K562 (cell line): ENCODE data around the gene ARAP1. TPM values are rescaled to one million over a fixed set of nuclear protein-coding genes. Genes with fewer than 3 reads are reported as not detected.

ENCODE experiments used
- ATAC-seq: fragments of 200-7000 bp; cut with Tn5 transposase; 3 replicates; pipeline ENCODE4 v1.9.1; 2020; ENCODE audit warnings: moderate library complexity
- BruUV-seq: library from RNA; stranded (reverse); fragments of 400-500 nt; replicated peaks from 2 replicates; lab custom pipeline; 2021; lab: Mats Ljungman, UMichigan
- CTCF ChIA-PET: fragments of 300-600 bp; formaldehyde crosslinking; extraction: SDS; loops from one replicate; lab custom pipeline; 2021; ENCODE audit warnings: low intra/inter-chr PET ratio; lab: Yijun Ruan, JAX
- POLR2A ChIA-PET: fragments of 300-600, 350-650 bp; sonication (Branson Sonifier 250); formaldehyde crosslinking; extraction: SDS; loops from one replicate; lab custom pipeline; 2021; ENCODE audit warnings: antibody characterized with exemption, inconsistent platforms; lab: Yijun Ruan, JAX
- DNase-seq, 4 experiments: peaks; one replicate each; pipeline versions ENCODE4 v3.0.0 to v3.0.0-alpha.2; 2011 to 2018; ENCODE audit warnings: low spot score in 3 of 4, mixed read lengths in 3 of 4; ENCODE audit errors: extremely low read depth in 1 of 4
- FAIRE-seq: peaks from 2 replicates; lab custom pipeline; 2011; peaks lifted over from hg19 to GRCh38; lab: Jason Lieb, UNC
- H2AFZ ChIP-seq: 2 replicates; pipeline ENCODE4 v1.6.0; 2011; ENCODE audit warnings: low read depth, low read length, control low read depth, inconsistent platforms
- H3K27ac ChIP-seq: fragments of 200-600 bp; 3 replicates; pipeline ENCODE4 v1.8.0; 2011; ENCODE audit warnings: low read depth, mild to moderate bottlenecking, control low read depth, inconsistent platforms, low read length, moderate library complexity, mixed read lengths; ENCODE audit errors: extremely low read depth
- H3K27me3 ChIP-seq, 2 experiments: fragments of 300-600 bp in 1 of 2; 2 replicates in 1 of 2; 3 replicates in 1 of 2; pipeline versions ENCODE4 v1.6.0 to v1.8.0; 2011; ENCODE audit warnings: inconsistent platforms in 2 of 2, low read length in 2 of 2, mild to moderate bottlenecking in 1 of 2, mixed read lengths in 1 of 2, moderate library complexity in 1 of 2; ENCODE audit not compliant: control insufficient read depth in 2 of 2, insufficient read depth in 2 of 2
- H3K36me3 ChIP-seq: fragments of 300-600 bp; 3 replicates; pipeline ENCODE4 v1.8.0; 2011; ENCODE audit warnings: mild to moderate bottlenecking, low read length, inconsistent platforms; ENCODE audit not compliant: control insufficient read depth, insufficient read depth
- H3K4me1 ChIP-seq, 2 experiments: fragments of 200-600 bp in 1 of 2; replicated peaks in 1 of 2; 2 replicates in 1 of 2; 3 replicates in 1 of 2; pipeline versions ENCODE4 v1.5.1 to v1.8.0; 2011; ENCODE audit warnings: inconsistent platforms in 2 of 2, low read length in 2 of 2, mild to moderate bottlenecking in 1 of 2, mixed read lengths in 1 of 2, moderate library complexity in 1 of 2; ENCODE audit not compliant: control insufficient read depth in 2 of 2, insufficient read depth in 2 of 2
- H3K4me2 ChIP-seq: 2 replicates; pipeline ENCODE4 v1.6.1; 2011; ENCODE audit warnings: low read length, control low read depth, inconsistent platforms, mixed read lengths; ENCODE audit not compliant: insufficient read depth
- H3K4me3 ChIP-seq: fragments of 200-600 bp; sonication (generic), shearing (Covaris generic); 2 replicates; pipeline ENCODE4 v1.5.1; 2016; ENCODE audit warnings: control low read depth, inconsistent platforms
- H3K79me2 ChIP-seq: fragments of 200-600 bp; 3 replicates; pipeline ENCODE4 v1.8.0; 2011; ENCODE audit warnings: low read length, inconsistent platforms; ENCODE audit not compliant: control insufficient read depth, insufficient read depth
- H3K9ac ChIP-seq, 2 experiments: 2 replicates each; pipeline versions ENCODE4 v1.6.0 to v1.6.1; 2011; ENCODE audit warnings: low read depth in 2 of 2, low read length in 2 of 2, control low read depth in 1 of 2, inconsistent platforms in 1 of 2, mild to moderate bottlenecking in 1 of 2, mixed read lengths in 1 of 2; ENCODE audit not compliant: insufficient read depth in 1 of 2
- H3K9me1 ChIP-seq: one replicate; pipeline ENCODE4 v1.6.0; 2011; ENCODE audit warnings: inconsistent platforms, mild to moderate bottlenecking, low read length, moderate library complexity; ENCODE audit not compliant: control insufficient read depth, insufficient read depth
- H3K9me3 ChIP-seq: replicated peaks from 2 replicates; pipeline ENCODE4 v1.5.1; 2011; ENCODE audit warnings: low read depth, low read length, inconsistent platforms; ENCODE audit not compliant: control insufficient read depth, insufficient read depth
- H4K20me1 ChIP-seq: replicated peaks from 2 replicates; pipeline ENCODE4 v1.6.1; 2011; ENCODE audit warnings: low read length, inconsistent platforms, mixed read lengths; ENCODE audit not compliant: control insufficient read depth, insufficient read depth
- EWSR1 ChIP-seq: fragments of 450-650 bp; IDR thresholded peaks from 2 replicates; pipeline ENCODE4 v1.6.1; 2018; ENCODE audit warnings: borderline replicate concordance, mild to moderate bottlenecking, low read depth, moderate library complexity; ENCODE audit not compliant: partially characterized antibody
- HCFC1 ChIP-seq: IDR thresholded peaks from 2 replicates; pipeline ENCODE4 v1.6.1; 2012; ENCODE audit warnings: low read depth, low read length, improper control_type of control experiment
- KHSRP ChIP-seq: fragments of 450-650 bp; IDR thresholded peaks from 2 replicates; pipeline ENCODE4 v1.6.1; 2017
- NCOA6 ChIP-seq: fragments of 450-650 bp; IDR thresholded peaks from 2 replicates; pipeline ENCODE4 v1.6.1; 2017; ENCODE audit warnings: mild to moderate bottlenecking
- POLR2A ChIP-seq: fragments of 450-650 bp; conservative IDR thresholded peaks from 2 replicates; pipeline ENCODE4 v1.6.1; 2016
- RBM17 ChIP-seq: fragments of 200-400 bp; formaldehyde crosslinking; IDR thresholded peaks from 2 replicates; pipeline ENCODE4 v1.6.1; 2017; ENCODE audit warnings: low read depth, mild to moderate bottlenecking, low read length, borderline replicate concordance
- SAP30 ChIP-seq: fragments of 200-600 bp; sonication (generic); IDR thresholded peaks from 2 replicates; pipeline ENCODE4 v1.6.1; 2012; ENCODE audit warnings: borderline replicate concordance, low read depth, mild to moderate bottlenecking, moderate library complexity, low read length, control low read depth, inconsistent platforms; ENCODE audit not compliant: insufficient read depth, poor library complexity, severe bottlenecking
- SREBF1 ChIP-seq: fragments of 150-350 bp; IDR thresholded peaks from 2 replicates; pipeline ENCODE4 v1.6.1; 2014; ENCODE audit warnings: antibody characterized with exemption, low read depth, low read length, borderline replicate concordance
- TAF1 ChIP-seq: IDR thresholded peaks from 2 replicates; pipeline ENCODE4 v1.6.1; 2011; ENCODE audit warnings: mild to moderate bottlenecking, low read length, moderate library complexity; ENCODE audit not compliant: insufficient read depth, control insufficient read depth, severe bottlenecking; ENCODE audit errors: extremely low read depth
- TEAD1 ChIP-seq, 2 experiments: fragments of 450-650 bp in 1 of 2; sonication (generic) in 1 of 2; formaldehyde crosslinking; IDR thresholded peaks; 2 replicates each; pipeline versions ENCODE4 v1.4.0 to v1.8.0; 2020 to 2022; ENCODE audit warnings: mild to moderate bottlenecking in 2 of 2, missing genetic modification reagents in 1 of 2
- ZFPM2 ChIP-seq: fragments of 250-450 bp; sonication (Bioruptor Pico); IDR thresholded peaks from 2 replicates; pipeline ENCODE4 v1.5.1; 2022; ENCODE audit warnings: mild to moderate bottlenecking
- ZNF134 ChIP-seq: fragments of 250-450 bp; sonication (Bioruptor Pico); conservative IDR thresholded peaks from 2 replicates; pipeline ENCODE4 v1.4.0; 2020
- ZNF140 ChIP-seq: fragments of 250-450 bp; sonication (Bioruptor Pico); IDR thresholded peaks from 2 replicates; pipeline ENCODE4 v1.8.0; 2021; ENCODE audit warnings: moderate library complexity, mild to moderate bottlenecking, inconsistent platforms
- WGBS: fragments of 100-300 bp; shearing (Covaris generic); methylation state at CpG from one replicate; pipeline ENCODE4 v1.1.6; 2016; ENCODE audit warnings: low coverage, mixed read lengths; ENCODE audit not compliant: insufficient coverage; ENCODE audit errors: missing lambda C conversion rate; 5-methylcytosine and 5-hydroxymethylcytosine counted together
- in situ Hi-C: fragments of 300-500 bp; cut with MboI; formaldehyde crosslinking; loops from 4 replicates; pipeline ENCODE4 v1.15.0; 2018; ENCODE audit warnings: inconsistent platforms, mixed read lengths
- intact Hi-C: fragments of 100-400 bp; cut with micrococcal nuclease; formaldehyde crosslinking; loops from 2 replicates; pipeline ENCODE4 v1.14.2; 2022
- polyA plus RNA-seq, 8 experiments: library from polyadenylated mRNA; depleted of rRNA in 4 of 8; stranded (reverse) in 5 of 8; unstranded in 3 of 8; fragments of >200 nt; fragmentation: Nextera tagmentation in 2 of 8; fragmentation: Illumina TruSeq in 1 of 8; extraction: Ambion mirVana in 2 of 8; extraction: Trizol in 1 of 8; gene quantifications; 2 replicates each; pipeline versions ENCODE4 v1.2.1 to v1.2.3, GENCODE V29; 2011 to 2014; ENCODE audit warnings: inconsistent platforms in 1 of 8, missing spikeins in 1 of 8
- total RNA-seq, 7 experiments: library from RNA; depleted of rRNA in 6 of 7; stranded (reverse); fragments of >200 nt in 6 of 7; fragmentation: Illumina TruSeq in 2 of 7; extraction: Trizol in 2 of 7; gene quantifications; 2 replicates each; pipeline versions ENCODE4 v1.2.1 to v1.2.3, GENCODE V29; 2011 to 2021; ENCODE audit warnings: low replicate concordance in 1 of 7
- TF ChIP-seq, protein P1 (sequence below): fragments of 250-450 bp; sonication (Bioruptor Pico); IDR thresholded peaks from 2 replicates; pipeline ENCODE4 v1.9.0; 2021; ENCODE audit warnings: mild to moderate bottlenecking

The ARAP1 gene
- total and polyA plus RNA-seq, 9 of the 15 experiments (the other 6 are each of a cell fraction or from before 2014, with no cell fraction given) = 0.23 to 67.0 (median 24.6) TPM

DNA sequence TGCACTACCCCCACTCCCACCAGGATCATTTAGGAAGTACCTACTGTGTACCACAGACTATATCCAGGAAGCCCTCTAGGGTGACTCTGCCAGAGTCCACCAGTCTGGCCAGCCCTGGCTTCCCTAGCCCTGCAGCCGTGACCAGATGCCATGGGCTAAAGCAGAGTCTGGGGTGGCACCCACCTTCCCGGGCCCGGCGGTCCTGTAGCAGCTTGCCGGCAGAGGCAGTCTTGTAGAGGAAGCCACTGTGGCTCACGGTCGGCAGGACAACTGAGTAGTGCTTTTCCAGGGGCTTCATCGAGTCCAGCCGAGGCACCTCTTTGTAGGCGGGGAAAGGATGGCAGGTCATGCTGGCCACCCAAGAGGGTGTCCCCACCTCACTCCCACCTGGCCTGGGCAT lies 50.7 kb downstream of the ARAP1 start (continued):
- no peak for TF ChIP-seq ZNF140 (CRISPR knock-in tag)
- no peak for TF ChIP-seq HCFC1
- TF ChIP-seq SAP30 = no peak
- no peak for TF ChIP-seq SREBF1
- TF ChIP-seq, protein P1, sequence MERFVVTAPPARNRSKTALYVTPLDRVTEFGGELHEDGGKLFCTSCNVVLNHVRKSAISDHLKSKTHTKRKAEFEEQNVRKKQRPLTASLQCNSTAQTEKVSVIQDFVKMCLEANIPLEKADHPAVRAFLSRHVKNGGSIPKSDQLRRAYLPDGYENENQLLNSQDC = no peak
- no peak for TF ChIP-seq EWSR1

GRCh38 chr11:72700146-72700545 lies 52.1 kb downstream of the ARAP1 start:
- H3K9me3 ChIP-seq = no peaks in the 10 kb centered on the region
- H3K9me1 ChIP-seq = peaks cover 15% of the 10 kb centered on the region
- DNase-seq = no peak
- no peaks in the 10 kb centered on the region for H3K27me3 ChIP-seq
- H2AFZ ChIP-seq = no peak overlapping the region
- intact Hi-C loops = no loop called here
- H3K4me1 ChIP-seq = peaks cover 8 to 43% of the 10 kb centered on the region in 2 experiments; a peak in 4 of 5 replicates
- FAIRE-seq = no peak
- TF ChIP-seq KHSRP (no peak), TAF1 (no peak), TEAD1 (CRISPR knock-in tag; IDR thresholded peaks at IDR 0.05) (no peak), RBM17 (no peak), ZNF134 (CRISPR knock-in tag) (no peak), NCOA6 (no peak), POLR2A (no peak), ZFPM2 (no peak), EWSR1 (no peak)
- peaks cover 86% of the 10 kb centered on the region; the same call in 2 of the 3 replicates for H3K36me3 ChIP-seq
- ChIA-PET CTCF (no interaction called here), POLR2A (interaction anchor here (0.6 to 0.7 kb wide), 2 partner anchors 32 to 367 kb away, joined by 3 to 4 read pairs; no protein-coding TSS in a partner anchor)
- H3K4me2 ChIP-seq = no peak overlapping the region
- H3K27ac ChIP-seq = no peak overlapping the region
- 64% methylated on average over 3 of the region's 3 CpGs for WGBS
- BruUV-seq = no TSS peak
- in situ Hi-C loops = no loop called here
- H4K20me1 ChIP-seq = peaks cover 3% of the 10 kb centered on the region; the same call in 1 of the 2 replicates
- no peak for ATAC-seq
- H3K79me2 ChIP-seq = no peaks in the 10 kb centered on the region; the same call in 2 of the 3 replicates
- H3K4me3 ChIP-seq = no peak overlapping the region
- no peak overlapping the region for H3K9ac ChIP-seq
